ENCODE data around the gene FBN1.

DNA sequence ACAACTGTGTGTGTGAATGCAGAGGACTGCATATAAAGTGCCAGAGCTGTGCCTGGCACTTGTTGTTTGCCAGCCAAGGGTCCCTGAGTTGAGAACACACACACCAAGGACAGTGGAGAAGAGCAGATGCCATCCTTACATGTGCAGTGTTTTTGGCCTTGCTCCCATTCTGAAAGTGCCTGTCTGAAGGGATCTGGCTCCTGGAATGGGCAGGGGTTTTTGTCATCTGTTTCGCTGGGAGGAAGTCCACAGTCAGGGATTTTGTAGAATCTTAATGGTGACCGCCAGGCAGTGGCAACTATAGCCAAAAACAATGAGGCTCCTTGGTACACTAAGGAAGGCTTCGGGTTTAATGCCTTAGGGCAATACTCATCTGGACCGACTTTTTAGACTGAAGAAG is 250.5 kb downstream of the FBN1 start:
- TF ChIP-seq, protein P1, sequence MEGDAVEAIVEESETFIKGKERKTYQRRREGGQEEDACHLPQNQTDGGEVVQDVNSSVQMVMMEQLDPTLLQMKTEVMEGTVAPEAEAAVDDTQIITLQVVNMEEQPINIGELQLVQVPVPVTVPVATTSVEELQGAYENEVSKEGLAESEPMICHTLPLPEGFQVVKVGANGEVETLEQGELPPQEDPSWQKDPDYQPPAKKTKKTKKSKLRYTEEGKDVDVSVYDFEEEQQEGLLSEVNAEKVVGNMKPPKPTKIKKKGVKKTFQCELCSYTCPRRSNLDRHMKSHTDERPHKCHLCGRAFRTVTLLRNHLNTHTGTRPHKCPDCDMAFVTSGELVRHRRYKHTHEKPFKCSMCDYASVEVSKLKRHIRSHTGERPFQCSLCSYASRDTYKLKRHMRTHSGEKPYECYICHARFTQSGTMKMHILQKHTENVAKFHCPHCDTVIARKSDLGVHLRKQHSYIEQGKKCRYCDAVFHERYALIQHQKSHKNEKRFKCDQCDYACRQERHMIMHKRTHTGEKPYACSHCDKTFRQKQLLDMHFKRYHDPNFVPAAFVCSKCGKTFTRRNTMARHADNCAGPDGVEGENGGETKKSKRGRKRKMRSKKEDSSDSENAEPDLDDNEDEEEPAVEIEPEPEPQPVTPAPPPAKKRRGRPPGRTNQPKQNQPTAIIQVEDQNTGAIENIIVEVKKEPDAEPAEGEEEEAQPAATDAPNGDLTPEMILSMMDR (IDR thresholded peaks at IDR 0.05 in 4 of 5, conservative IDR thresholded peaks at IDR 0.05 in 1 of 5): no peak
- TF ChIP-seq POLR2A (IDR thresholded peaks at IDR 0.05): no peak

Measured in gastrocnemius medialis (tissue), 4 donors.